Activated CD4-positive, CD25-positive, alpha-beta regulatory T cell treated with anti-CD3 and anti-CD28 coated beads, Interleukin-2, amount 50 U/mL, for 24 hours (primary cell): ENCODE data around the gene FN1.

Source experiments
- ATAC-seq, 2 donors: fragments of 150-1000 bp; cut with Tn5 transposase; one replicate each; pipeline ENCODE4 v1.10.0; 2021; ENCODE audit warnings: mild to moderate bottlenecking in 1 of 2, moderate library complexity in 1 of 2

The FN1 gene

GRCh38 chr2:215435870-215436704, at the start of gene FN1:
TSS of gene FN1 (minus strand) at chr2:215436068. CDS start at chr2:215435802, 266 bp downstream.
- ATAC-seq: peak; percentile 55 to 65

- no peak for ATAC-seq
These were observed 49.2 kb upstream of the FN1 start for GRCh38 chr2:215485032-215485431.

GRCh38 chr2:215484570-215484969, 48.7 kb upstream of the FN1 start:
- no peak for ATAC-seq

GRCh38 chr2:215483431-215483830, 47.6 kb upstream of the FN1 start:
- ATAC-seq: no peak

- ATAC-seq: no peak
These were observed 43.8 kb upstream of the FN1 start for GRCh38 chr2:215479536-215480240.

- no peak for ATAC-seq
These were observed 43.3 kb upstream of the FN1 start for GRCh38 chr2:215479121-215479520.

GRCh38 chr2:215476424-215476823, 40.6 kb upstream of the FN1 start:
- no peak for ATAC-seq

- ATAC-seq: no peak
These were observed 30.4 kb upstream of the FN1 start for GRCh38 chr2:215466097-215466909.

- no peak for ATAC-seq
These were observed 29.4 kb upstream of the FN1 start for GRCh38 chr2:215465256-215465655.

GRCh38 chr2:215461836-215462532, 26.1 kb upstream of the FN1 start:
- no peak for ATAC-seq

- ATAC-seq: no peak
These were observed 25.0 kb upstream of the FN1 start for GRCh38 chr2:215460682-215461382.

- no peak for ATAC-seq
These were observed 20.1 kb upstream of the FN1 start for GRCh38 chr2:215455958-215456357.

- no peak for ATAC-seq
These were observed 18.8 kb upstream of the FN1 start for GRCh38 chr2:215454519-215455246.

- no peak for ATAC-seq
These were observed 16.9 kb upstream of the FN1 start for GRCh38 chr2:215452725-215453124.

GRCh38 chr2:215451012-215451756, 15.3 kb upstream of the FN1 start:
- no peak for ATAC-seq

- ATAC-seq: no peak
These were observed 14.5 kb upstream of the FN1 start for GRCh38 chr2:215450188-215451011.

GRCh38 chr2:215447673-215448081, 11.8 kb upstream of the FN1 start:
- no peak for ATAC-seq

GRCh38 chr2:215447056-215447455, 11.2 kb upstream of the FN1 start:
- ATAC-seq: no peak

GRCh38 chr2:215442401-215442787, 6.5 kb upstream of the FN1 start:
- ATAC-seq: no peak
